GM19023 (cell line): ENCODE data around the gene TATDN3.
"Not testable (repeated sequence)": the region's sequence is repeated elsewhere in the genome, so short reads cannot be mapped to it uniquely, and the experiment has no call there.

ENCODE experiments used
- ATAC-seq: cut with Tn5 transposase; IDR thresholded peaks from one replicate; pipeline ENCODE4 v1.9.1; 2021; ENCODE audit warnings: mild to moderate bottlenecking, moderate library complexity; ENCODE audit not compliant: unreplicated experiment

TATDN3 gene, protein sequence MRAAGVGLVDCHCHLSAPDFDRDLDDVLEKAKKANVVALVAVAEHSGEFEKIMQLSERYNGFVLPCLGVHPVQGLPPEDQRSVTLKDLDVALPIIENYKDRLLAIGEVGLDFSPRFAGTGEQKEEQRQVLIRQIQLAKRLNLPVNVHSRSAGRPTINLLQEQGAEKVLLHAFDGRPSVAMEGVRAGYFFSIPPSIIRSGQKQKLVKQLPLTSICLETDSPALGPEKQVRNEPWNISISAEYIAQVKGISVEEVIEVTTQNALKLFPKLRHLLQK

DNA sequence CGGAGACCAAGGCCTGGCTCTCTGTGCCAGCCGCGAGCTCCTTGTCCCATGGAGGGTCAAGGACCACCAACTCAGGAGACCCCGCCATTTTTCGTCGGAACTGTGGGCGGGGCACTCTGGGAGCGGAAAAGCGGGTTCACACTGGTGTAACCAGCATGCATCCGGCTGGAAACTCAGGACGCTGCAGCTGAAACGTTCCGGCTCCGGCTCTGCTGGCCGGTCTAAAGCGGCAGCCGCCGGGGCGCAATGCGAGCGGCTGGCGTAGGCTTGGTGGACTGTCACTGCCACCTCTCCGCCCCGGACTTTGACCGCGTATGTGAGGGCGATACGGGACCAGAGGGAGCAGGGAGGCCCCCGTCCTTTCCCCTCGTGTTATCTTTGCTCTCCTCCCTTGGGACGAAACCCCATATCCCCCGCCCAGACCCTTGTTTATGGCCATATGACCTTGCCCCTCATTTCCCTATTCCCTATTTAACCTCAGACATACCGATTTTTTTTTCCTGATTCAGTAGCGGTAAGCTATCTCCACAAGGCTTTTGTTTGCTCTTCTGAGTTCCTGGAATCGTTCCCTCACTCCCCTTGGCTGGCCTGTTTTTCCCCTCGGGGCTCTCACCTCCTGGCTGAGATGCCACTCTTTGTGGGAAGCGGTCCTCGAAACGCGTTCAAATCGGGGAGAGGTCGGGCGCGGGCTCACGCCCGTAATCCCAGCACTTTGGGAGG is at the start of gene TATDN3, which contains the start of gene NSL1:
Gene TATDN3, plus strand, starts transcription at position 219 of the 720 bp plus-strand sequence. Its CDS starts 28 bp downstream, at position 247.
Gene NSL1, minus strand, starts transcription at position 102 of the 720 bp plus-strand sequence. Its CDS starts 14 bp downstream, at position 88.
- peak; percentile 78 for ATAC-seq

DNA sequence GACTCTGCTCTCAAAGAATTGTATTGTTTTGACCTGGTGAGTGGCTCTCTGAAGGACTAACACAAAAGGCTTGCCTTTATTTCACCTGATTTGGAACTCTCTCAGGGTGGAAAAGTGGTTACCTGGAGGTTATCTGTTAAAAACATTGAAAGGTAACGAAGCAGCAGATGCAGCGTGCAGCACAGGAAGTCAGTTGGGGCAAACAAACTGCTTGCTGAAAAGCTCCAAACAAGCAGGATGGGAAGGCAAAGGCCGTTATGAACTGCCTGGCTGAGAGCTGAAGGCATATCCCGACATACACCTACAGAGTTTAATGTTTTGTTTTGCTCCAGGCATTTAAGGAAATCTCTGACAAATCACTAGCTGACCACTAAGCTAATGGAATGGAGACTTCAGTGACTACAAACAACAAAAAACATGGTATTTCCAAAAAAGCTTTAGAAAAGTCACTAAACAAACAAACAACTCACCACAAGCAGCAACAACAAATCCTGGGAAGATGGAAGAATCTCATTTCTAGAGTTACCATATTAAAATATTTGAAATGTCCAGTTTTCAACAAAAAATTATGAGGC is 47.7 kb upstream of the TATDN3 start:
- no peak for ATAC-seq

DNA sequence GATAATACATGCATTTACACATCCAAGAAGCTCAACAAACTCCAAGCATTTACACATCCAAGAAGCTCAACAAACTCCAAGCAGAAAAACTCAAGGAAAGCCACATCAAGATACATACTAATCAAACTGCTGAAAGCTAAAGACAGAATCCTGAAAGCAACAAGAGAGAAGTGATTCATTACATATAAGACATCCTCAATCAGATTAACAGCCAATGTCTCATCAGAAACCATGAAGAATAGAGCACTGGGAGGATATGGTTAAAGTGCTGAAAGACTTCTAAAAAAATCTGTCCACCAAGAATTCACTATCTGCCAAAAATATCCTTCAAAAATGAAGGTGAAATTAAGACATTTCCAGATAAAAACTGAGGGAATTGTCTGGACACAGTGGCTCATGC is 46.4 kb upstream of the TATDN3 start:
- ATAC-seq = no peak

DNA sequence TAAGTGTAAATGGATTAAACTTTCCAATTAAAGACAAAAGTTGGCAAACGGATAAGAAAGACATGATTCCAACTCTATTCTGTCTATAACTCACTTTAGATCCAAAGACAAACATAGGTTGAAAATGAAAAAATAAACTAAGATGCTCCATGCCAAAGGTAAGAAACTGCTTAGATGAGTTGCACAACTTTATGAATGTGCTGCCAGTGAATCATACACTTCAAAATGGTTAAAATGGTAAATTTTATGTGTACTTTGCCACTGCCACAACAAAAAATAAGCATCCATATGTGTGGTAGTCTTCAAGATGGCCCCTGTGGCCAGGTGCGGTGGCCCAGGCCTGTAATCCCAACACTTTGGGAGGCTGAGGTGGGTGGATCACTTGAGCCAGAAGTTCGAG is 45.1 kb upstream of the TATDN3 start:
- ATAC-seq = no peak

DNA sequence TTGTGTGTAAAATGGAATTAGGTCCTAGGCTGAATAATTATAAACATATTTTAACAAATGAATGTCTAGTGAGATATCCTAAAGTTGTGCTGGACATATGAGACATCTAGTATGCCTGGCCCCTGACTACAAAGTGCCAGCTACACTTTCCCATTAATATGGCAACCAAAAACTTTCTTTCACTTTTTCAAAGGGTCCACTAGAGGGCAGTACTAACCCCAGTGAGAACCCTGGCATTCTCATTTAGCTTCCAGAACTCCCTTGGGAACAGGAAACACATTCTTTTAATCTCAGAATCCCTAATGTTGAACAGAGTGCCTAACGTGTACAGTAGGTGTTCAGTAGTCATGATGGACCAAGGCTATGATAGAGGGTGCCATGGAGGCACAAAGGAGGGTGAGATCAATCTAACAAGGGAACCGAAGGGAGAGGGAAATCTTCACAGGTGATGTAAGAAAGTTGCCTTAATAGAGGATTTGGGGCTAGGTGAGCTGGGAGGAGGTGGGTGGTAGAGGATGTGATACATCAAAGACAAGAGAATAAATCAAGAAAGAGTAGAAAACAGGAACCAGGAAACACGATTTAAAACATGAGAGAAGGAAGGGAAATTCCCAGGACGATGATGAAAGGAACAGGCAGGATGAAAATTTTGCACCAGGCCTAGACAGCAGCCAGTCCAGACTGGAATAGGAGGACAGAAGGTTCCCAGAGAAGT is 41.7 kb upstream of the TATDN3 start:
- ATAC-seq = no peak

DNA sequence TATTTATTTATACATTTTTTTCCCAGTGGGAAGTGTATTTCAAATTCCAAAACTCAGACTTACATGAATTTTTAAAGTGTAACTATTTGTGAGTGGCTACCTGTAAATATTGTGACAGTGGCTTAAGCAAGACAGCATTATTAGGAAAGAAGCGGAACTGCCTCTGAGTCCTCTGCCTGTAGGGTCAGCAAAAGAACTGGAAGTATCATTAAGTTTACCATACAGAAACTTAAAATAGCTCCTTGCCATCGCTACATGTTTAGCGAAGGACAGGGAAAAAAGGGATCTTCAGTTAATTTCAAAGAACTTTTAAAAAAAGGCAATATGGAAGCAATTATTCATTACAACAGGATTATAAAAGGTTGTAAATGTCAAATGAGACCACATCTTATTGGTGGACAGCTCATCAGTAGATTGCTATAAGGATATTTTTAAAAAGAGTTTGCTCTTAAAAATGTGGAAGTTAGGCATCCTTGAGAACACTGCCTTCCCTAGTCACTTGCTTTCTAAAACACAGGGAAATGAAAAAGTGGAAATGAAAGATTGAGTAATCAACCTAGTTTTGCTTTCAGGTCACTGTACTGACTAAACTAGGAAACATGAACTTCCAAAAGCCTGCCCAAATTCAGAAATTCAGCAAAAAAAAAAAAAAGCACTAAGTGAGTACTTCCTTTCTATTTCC is 39.3 kb upstream of the TATDN3 start:
- no peak for ATAC-seq

DNA sequence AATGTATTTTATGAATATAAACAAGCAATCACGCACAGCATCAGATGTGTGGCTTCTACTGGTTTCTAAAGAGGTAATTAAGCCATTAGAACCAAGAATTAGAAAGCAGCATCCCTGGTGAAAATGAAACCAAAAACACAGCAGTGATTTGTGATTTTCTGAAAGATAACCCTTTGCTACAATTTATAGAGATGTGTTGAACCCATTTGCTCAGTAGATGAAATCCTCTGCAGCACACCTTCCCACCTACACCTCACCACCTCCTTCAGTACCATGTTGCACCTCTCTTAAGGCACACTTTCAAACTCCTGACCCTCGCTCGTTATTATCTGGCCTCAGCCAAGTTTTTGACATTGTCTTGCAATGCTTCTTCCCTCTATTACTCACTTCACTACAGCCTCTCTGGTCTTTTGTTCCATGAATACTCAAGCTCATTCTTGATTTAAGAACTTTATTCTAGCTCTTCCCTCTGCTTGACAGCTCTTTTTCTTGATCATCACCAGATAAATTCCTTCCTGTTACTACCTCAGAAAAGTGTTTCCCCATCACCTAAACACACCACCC is 38.7 kb upstream of the TATDN3 start:
- ATAC-seq = no peak

DNA sequence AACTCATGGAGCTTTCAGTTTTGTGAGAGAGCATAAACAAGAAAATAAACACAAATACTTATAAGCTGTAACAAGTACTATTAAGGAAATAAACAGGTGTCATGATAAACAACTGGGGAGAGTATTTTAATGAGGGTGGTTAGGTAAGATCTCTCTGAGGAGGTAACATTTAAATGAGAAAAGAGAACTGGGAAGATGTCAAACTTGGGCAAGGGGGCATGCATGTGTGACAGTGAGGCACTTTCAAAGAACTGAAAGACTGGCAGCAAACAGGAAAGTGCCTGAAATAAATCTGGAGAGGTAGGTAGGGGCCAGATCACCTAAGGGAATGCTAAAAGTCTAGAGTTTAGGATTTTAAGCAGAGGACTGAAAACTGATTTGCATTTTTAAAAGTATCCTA is 37.9 kb upstream of the TATDN3 start:
- no peak for ATAC-seq

DNA sequence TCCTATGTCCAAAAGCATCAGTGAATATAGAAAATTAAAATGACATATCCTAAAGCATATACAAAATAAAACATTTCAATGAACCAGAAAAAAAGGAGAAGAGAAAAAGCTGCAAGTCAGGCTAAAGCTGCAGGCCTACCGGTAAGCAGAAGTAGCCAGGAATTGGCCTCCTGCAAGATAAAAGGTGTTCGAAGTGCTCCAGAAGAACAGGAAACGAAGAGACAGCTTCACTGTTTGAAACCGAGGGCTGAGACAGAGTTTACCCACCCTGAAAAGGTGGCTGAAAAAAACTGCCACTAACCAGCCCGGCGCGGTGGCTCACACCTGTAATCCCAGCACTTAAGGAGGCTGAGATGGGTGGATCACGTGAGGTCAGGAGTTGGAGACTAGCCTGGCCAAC is 37.5 kb upstream of the TATDN3 start:
- no peak for ATAC-seq

DNA sequence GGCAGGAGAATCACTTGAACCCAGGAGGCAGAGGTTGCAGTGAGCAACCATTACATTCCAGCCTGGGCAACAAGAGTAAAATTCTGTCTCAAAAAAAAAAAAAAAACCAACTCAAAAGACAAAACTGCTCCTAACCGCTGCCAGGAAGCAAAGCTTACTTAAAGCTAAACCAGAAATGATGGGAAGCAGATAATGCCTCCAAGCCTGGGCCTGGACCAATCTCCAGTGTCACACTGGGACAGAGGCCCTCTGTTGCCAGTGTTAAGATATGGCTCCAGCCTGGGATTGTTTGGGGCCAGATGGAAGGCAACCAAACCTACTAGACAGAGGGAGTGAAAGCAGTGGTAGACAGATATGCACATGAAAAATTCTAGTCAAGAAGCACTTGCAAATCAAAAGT is 37.0 kb upstream of the TATDN3 start:
- ATAC-seq = no peak

DNA sequence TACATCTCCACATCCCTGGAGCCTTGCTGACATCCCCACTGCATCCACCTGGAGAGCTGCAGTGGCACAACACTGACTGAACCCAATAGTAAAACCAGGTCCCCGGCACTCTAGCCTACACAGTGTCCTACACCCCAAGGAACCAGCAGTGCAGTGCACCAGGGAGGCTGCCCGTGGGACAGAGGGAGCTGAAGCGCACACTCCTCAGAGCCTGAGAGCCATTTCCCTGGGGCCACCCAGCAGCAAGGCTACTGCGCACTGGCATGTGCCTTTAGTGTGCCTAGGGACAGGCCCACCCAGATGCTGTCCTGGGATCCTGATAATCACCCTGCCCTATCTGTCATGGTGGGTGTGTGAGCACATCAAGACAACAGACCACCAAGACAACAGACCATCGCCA is 32.0 kb upstream of the TATDN3 start:
- ATAC-seq = no peak

DNA sequence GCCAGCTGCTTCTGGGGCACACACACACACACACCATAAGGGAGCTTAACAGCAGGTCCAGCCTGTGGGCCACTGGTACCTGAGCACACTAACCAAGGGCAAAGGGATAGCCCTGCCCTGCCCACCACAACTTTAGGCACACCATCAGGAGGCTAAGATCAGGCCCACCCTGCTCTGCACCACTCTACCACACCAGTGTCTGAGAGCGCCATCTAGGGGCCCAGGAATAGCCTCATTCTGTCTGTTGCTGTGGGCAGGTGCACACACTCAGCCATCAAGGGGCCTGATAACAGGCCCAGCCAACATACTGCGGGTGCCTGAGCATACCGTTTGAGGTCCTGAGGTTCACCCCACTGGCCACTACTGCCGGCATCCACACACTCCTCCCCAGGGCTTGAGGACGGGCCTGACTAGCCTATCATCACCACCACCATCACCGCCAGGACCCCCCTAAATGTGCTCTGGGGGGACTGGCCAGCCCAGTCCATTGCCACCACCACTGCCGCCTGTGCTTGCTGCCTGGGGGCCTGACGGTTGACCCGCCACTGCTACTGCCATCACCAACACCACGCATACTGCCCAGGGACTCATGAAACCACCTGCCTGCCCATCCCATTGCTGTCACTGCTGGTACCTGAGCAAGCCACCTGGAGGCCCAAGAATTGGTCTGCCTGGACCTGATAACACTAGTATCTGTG is 31.4 kb upstream of the TATDN3 start:
- ATAC-seq = no peak

DNA sequence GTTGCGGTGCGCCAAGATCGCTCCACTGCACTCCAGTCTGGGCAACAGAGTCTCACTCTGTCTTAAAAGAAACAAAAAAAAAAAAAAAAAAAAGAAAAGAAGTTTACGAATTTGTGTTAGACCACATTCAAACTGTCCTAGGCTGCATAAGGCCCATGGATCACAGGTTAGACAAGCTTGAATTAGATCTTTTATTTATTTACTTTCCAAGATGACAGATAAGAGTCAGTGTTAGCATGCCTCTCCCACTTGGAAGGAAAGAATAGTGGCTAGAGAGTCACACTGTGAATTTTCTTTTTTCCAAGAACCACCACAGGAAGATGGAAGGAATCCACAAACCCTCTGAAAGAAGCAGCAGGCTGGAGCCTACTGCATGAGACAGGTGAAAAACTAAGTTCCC is 29.5 kb upstream of the TATDN3 start:
- no peak for ATAC-seq

DNA sequence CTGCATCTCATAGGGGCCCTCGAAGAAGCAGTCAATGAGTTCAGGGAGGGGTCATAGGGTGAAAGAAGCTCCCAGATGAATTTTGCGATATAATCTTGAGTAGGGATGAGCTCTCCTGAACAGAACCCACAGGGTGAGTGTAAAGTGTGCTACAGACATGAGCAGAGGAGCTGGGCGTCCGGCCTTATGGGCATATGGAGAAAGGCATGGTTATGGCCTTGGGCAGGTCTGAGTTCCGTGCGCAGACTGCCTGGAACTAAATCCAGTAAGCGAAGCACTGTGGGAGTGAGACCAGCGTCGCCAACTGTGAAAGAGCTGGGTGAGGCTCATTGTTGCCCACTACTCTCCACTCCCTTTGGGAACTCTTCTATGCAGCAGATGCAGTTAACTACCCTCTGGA is 28.9 kb upstream of the TATDN3 start:
- ATAC-seq = no peak

DNA sequence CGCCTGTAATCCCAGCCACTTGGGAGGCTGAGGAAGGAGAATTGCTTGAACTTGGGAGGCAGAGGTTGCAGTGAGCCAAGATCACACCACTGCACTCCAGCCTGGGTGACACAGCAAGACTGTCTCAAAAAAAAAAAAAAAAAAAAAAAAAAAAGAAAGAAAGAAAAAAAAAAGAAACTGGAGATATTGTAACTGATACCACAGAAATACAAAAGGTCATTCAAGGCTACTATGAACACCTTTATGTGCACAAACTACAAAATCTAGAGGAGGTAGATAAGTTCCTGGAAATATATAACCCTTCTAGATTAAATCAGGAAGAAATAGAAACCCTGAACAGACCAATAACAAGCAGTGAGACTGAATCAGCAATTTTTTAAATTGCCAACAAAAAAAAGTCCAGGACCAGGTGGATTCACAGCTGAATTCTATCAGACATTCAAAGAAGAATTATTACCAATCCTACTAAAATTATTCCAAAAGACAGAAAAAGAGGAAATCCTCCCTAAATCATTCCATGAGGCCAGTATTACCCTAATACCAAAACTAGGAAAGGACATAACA is 26.9 kb upstream of the TATDN3 start:
- ATAC-seq = not testable (repeated sequence)

DNA sequence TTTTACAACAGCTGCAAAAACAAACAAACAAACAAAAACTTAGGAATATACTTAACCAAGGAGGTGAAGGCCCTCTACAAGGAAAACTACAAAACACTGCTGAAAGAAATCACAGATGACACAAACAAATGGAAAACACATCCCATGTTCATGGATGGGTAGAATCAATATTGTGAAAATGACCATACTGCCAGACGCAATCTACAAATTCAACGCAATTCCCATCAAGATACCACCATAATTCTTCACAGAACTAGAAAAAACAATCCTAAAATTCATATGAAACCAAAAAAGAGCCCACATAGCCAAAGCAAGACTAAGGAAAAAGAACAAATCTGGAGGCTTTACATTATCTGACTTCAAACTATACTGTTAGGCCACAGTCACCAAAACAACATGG is 24.9 kb upstream of the TATDN3 start:
- ATAC-seq = not testable (repeated sequence)

DNA sequence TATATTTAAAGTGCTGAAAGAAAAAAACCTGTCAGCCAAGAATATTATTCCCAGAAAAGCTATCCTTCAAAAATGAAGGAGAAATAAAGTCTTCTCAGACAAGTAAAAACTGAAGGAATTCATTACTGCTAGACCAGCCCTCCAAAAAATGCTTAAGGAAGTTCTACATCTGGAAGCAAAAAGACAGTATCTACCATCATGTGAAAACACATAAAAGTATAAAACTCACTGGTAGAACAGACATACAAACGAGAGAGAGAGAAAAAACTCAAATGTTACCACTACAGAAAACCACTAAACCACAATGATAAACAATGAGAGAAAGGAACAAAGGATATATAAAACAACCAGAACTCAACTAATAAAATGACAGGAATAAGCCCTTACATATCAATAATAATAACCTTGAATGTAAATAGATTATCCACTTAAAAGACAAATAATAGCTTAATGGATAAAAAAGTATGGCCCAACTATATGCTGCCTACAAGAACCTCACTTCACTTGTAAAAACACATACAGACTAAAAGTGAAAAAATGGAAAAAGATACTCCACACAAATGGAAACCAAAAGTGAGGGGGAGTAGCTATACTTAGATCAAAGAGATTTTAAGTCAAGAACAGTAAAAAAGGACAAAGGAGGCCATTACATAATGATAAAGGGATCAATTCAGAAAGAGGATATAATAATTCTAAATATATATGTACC is 22.1 kb upstream of the TATDN3 start:
- ATAC-seq = no peak

DNA sequence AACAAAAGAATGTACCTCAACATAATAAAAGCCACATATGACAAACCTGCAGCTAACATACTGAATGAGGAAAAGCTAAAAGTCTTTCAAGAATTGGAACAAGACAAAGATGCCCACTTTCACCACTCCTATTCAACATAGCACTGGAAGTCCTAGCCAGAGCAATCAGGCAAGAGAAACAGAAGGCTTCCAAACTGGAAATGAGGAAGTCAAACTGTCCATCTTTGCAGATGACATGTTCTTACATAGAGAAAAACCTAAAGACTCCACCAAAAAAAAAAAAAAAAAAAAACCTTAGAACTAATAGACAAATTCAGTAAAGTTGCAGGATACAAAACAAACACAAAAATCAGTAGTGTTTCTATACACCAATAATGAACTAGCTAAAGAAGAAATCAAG is 20.4 kb upstream of the TATDN3 start:
- ATAC-seq = no peak

DNA sequence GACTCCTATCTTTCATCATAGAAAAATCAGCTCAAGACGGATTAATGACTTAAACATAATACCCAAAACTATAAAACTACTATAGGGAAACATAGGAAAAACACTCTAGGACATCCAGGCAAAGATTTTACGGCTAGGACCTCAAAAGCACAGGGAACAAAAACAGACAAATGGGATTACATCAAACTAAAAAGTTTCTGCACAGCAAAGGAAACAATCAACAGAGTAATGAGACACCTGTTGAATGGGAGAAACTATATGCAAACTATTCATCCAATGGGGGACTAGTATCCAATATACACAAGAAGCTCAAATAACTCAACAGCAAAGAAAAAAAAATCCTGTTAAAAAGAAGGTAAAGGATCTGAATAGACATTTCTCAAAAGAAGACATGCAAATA is 18.7 kb upstream of the TATDN3 start:
- no peak for ATAC-seq
